DOHH2 (cell line): ENCODE results near the gene RSAD2.

Experiments used
- H3F3A ChIP-seq: fragments of 200-600 bp; sonication (generic), shearing (Covaris generic); 2 replicates; pipeline ENCODE4 v1.6.0; 2016; ENCODE audit warnings: antibody characterized with exemption, mild to moderate bottlenecking; ENCODE audit not compliant: control insufficient read depth, insufficient read depth
- H3K27ac ChIP-seq: fragments of 200-600 bp; sonication (generic); 2 replicates; pipeline ENCODE4 v1.5.1; 2014; ENCODE audit warnings: low read depth, mild to moderate bottlenecking, low read length, moderate library complexity
- H3K27me3 ChIP-seq: fragments of 200-600 bp; sonication (generic); 2 replicates; pipeline ENCODE4 v1.6.1; 2014; ENCODE audit warnings: mild to moderate bottlenecking, low read length, mixed read lengths; ENCODE audit not compliant: control insufficient read depth
- H3K36me3 ChIP-seq: fragments of 200-600 bp; sonication (generic); 2 replicates; pipeline ENCODE4 v1.6.1; 2014; ENCODE audit warnings: mild to moderate bottlenecking, low read length, moderate library complexity, mixed read lengths; ENCODE audit not compliant: control insufficient read depth
- H3K4me1 ChIP-seq: fragments of 200-600 bp; sonication (generic); 2 replicates; pipeline ENCODE4 v1.6.1; 2014; ENCODE audit warnings: mild to moderate bottlenecking, low read length, mixed read lengths; ENCODE audit not compliant: control insufficient read depth
- H3K4me2 ChIP-seq: fragments of 200-600 bp; sonication (generic); 2 replicates; pipeline ENCODE4 v1.6.0; 2014; ENCODE audit warnings: mild to moderate bottlenecking, low read length, moderate library complexity
- H3K4me3 ChIP-seq: fragments of 200-600 bp; sonication (generic); 2 replicates; pipeline ENCODE4 v1.5.1; 2014; ENCODE audit warnings: mild to moderate bottlenecking, low read length, mixed read lengths
- H3K79me2 ChIP-seq: fragments of 200-600 bp; sonication (generic); 2 replicates; pipeline ENCODE4 v1.6.1; 2014; ENCODE audit warnings: mild to moderate bottlenecking, low read length, mixed read lengths; ENCODE audit not compliant: control insufficient read depth
- H3K9me2 ChIP-seq: fragments of 200-600 bp; sonication (generic); replicated peaks from 2 replicates; pipeline ENCODE4 v1.6.1; 2014; ENCODE audit warnings: mild to moderate bottlenecking, low read length, mixed read lengths; ENCODE audit not compliant: control insufficient read depth
- H3K9me3 ChIP-seq: fragments of 200-600 bp; sonication (generic); 2 replicates; pipeline ENCODE4 v1.6.1; 2014; ENCODE audit warnings: antibody characterized with exemption, low read length, mixed read lengths; ENCODE audit not compliant: control insufficient read depth, insufficient read depth
- H4K20me1 ChIP-seq: fragments of 200-600 bp; sonication (generic); 2 replicates; pipeline ENCODE4 v1.6.0; 2014; ENCODE audit warnings: low read depth, mild to moderate bottlenecking, antibody characterized with exemption, low read length, moderate library complexity; ENCODE audit not compliant: control insufficient read depth, insufficient read depth
- CTCF ChIP-seq: fragments of 200-600 bp; sonication (generic); IDR thresholded peaks from one replicate; pipeline ENCODE4 v1.5.1; 2014; ENCODE audit warnings: antibody characterized with exemption, mild to moderate bottlenecking, low read depth, low read length; ENCODE audit not compliant: poor library complexity, severe bottlenecking
- EZH2phosphoT487 ChIP-seq: fragments of 200-600 bp; sonication (generic); IDR thresholded peaks from 2 replicates; pipeline ENCODE4 v1.6.1; 2017; ENCODE audit warnings: borderline replicate concordance, mild to moderate bottlenecking, antibody characterized with exemption, low read length, moderate library complexity, mixed read lengths

Gene RSAD2

DNA sequence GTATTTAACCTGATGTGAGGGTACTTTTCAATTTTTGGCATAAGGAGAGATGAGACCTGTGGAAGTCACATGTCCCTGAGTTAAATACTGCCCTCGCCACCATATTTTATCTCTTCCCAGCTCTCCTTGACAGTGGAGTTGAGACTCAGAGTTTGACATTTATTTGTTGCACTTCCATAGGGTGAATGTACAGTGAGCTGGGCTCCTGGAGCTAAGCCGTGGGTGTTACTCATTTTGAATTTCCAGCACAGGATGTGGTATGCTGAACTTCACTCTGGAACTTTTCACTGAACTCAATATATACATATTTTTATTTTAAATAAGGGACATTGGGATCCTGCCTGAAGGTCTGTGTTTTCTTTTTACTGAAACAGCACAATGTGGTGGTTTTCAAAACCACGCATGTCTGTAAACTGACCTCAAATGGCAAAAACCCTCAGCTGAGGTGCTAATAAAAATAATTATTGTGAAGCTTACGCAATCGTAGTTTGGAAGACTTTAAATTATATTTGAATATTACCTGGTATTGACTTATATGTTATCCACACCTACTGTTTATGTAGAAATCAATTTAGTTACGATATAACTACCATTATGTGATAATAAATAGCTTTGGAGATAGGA is 51.7 kb downstream of the RSAD2 start:
- no peaks in the 10 kb centered on the region for H3K27me3 ChIP-seq
- TF ChIP-seq EZH2phosphoT487, result no peak
- TF ChIP-seq CTCF, result no peak
- no peaks in the 10 kb centered on the region for H3K4me1 ChIP-seq
- no peaks in the 10 kb centered on the region for H3K9me3 ChIP-seq
- no peaks in the 10 kb centered on the region for H3K79me2 ChIP-seq
- no peaks in the 10 kb centered on the region for H3K9me2 ChIP-seq
- no peak overlapping the region for H3K4me3 ChIP-seq
- H3K36me3 ChIP-seq, result no peaks in the 10 kb centered on the region
- no peaks in the 10 kb centered on the region for H4K20me1 ChIP-seq
- H3K4me2 ChIP-seq, result no peak overlapping the region
- H3K27ac ChIP-seq, result no peak overlapping the region
- H3F3A ChIP-seq, result no peaks in the 10 kb centered on the region

GRCh38 chr2:6930923-6931647 is 53.5 kb downstream of the RSAD2 start:
- no peak overlapping the region for H3K4me2 ChIP-seq
- no peaks in the 10 kb centered on the region for H3K9me2 ChIP-seq
- H4K20me1 ChIP-seq, result no peaks in the 10 kb centered on the region
- H3K27ac ChIP-seq, result no peak overlapping the region
- H3K27me3 ChIP-seq, result no peaks in the 10 kb centered on the region
- no peaks in the 10 kb centered on the region for H3F3A ChIP-seq
- H3K79me2 ChIP-seq, result no peaks in the 10 kb centered on the region
- no peak overlapping the region for H3K4me3 ChIP-seq
- no peaks in the 10 kb centered on the region for H3K9me3 ChIP-seq
- no peaks in the 10 kb centered on the region for H3K4me1 ChIP-seq
- H3K36me3 ChIP-seq, result no peaks in the 10 kb centered on the region
- TF ChIP-seq CTCF, result no peak
- TF ChIP-seq EZH2phosphoT487, result no peak

- H3K36me3 ChIP-seq, result no peaks in the 10 kb centered on the region
- H3K79me2 ChIP-seq, result no peaks in the 10 kb centered on the region
- H3K4me2 ChIP-seq, result no peak overlapping the region
- no peak overlapping the region for H3K27ac ChIP-seq
- H3K4me3 ChIP-seq, result no peak overlapping the region
- no peaks in the 10 kb centered on the region for H3K27me3 ChIP-seq
- no peaks in the 10 kb centered on the region for H3K9me3 ChIP-seq
- no peaks in the 10 kb centered on the region for H3K4me1 ChIP-seq
- no peaks in the 10 kb centered on the region for H3K9me2 ChIP-seq
- no peaks in the 10 kb centered on the region for H3F3A ChIP-seq
- no peaks in the 10 kb centered on the region for H4K20me1 ChIP-seq
- no peak for TF ChIP-seq EZH2phosphoT487
- no peak for TF ChIP-seq CTCF
These were observed 54.2 kb downstream of the RSAD2 start for GRCh38 chr2:6931753-6932152.
